GM21528 (cell line): ENCODE data around the gene FARP2.
"Not testable (repeated sequence)": the region's sequence is repeated elsewhere in the genome, so short reads cannot be mapped to it uniquely, and the experiment has no call there.

ENCODE experiments used
- ATAC-seq: cut with Tn5 transposase; IDR thresholded peaks from one replicate; pipeline ENCODE4 v1.9.1; 2021; ENCODE audit warnings: mild to moderate bottlenecking, moderate library complexity; ENCODE audit not compliant: unreplicated experiment, low FRiP score

FARP2 gene

GRCh38 chr2:241399941-241400922, 44.1 kb downstream of the FARP2 start:
- no peak for ATAC-seq

GRCh38 chr2:241408849-241409248, 52.8 kb downstream of the FARP2 start:
- no peak for ATAC-seq

GRCh38 chr2:241410739-241411176, 54.7 kb downstream of the FARP2 start:
- ATAC-seq: no peak

GRCh38 chr2:241412144-241412543, 56.1 kb downstream of the FARP2 start:
- no peak for ATAC-seq

- ATAC-seq: not testable (repeated sequence)
Observed at GRCh38 chr2:241413501-241413900, 57.4 kb downstream of the FARP2 start.

- no peak for ATAC-seq
Observed at GRCh38 chr2:241413929-241414580, 58.0 kb downstream of the FARP2 start.

GRCh38 chr2:241415196-241415595, 59.1 kb downstream of the FARP2 start:
- ATAC-seq: no peak

- ATAC-seq: no peak
Observed at GRCh38 chr2:241417626-241418025, 61.5 kb downstream of the FARP2 start.

- ATAC-seq: no peak
Observed at GRCh38 chr2:241421330-241421729, 65.2 kb downstream of the FARP2 start.

GRCh38 chr2:241421942-241422341, 65.9 kb downstream of the FARP2 start:
- ATAC-seq: not testable (repeated sequence)

GRCh38 chr2:241422350-241422749, 66.3 kb downstream of the FARP2 start:
- ATAC-seq: no peak

- ATAC-seq: not testable (repeated sequence)
Observed at GRCh38 chr2:241423489-241423888, 67.4 kb downstream of the FARP2 start.

GRCh38 chr2:241425368-241425767, 69.3 kb downstream of the FARP2 start:
- no peak for ATAC-seq

- no peak for ATAC-seq
Observed at GRCh38 chr2:241430178-241430577, 74.1 kb downstream of the FARP2 start.

- no peak for ATAC-seq
Observed at GRCh38 chr2:241432824-241433448, 76.9 kb downstream of the FARP2 start.

GRCh38 chr2:241437179-241437578, 81.1 kb downstream of the FARP2 start:
- no peak for ATAC-seq

GRCh38 chr2:241441492-241441891, 85.4 kb downstream of the FARP2 start:
- ATAC-seq: no peak

GRCh38 chr2:241443486-241444223, 87.6 kb downstream of the FARP2 start:
- ATAC-seq: no peak

GRCh38 chr2:241445426-241445825, 89.3 kb downstream of the FARP2 start:
- no peak for ATAC-seq

GRCh38 chr2:241450092-241450491, 94.0 kb downstream of the FARP2 start:
- ATAC-seq: not testable (repeated sequence)
